DOHH2 (cell line): Measurements from ENCODE around the gene RBM17.

Experiments used
- CTCF ChIP-seq: fragments of 200-600 bp; sonication (generic); IDR thresholded peaks from one replicate; pipeline ENCODE4 v1.5.1; 2014; ENCODE audit warnings: antibody characterized with exemption, mild to moderate bottlenecking, low read depth, low read length; ENCODE audit not compliant: poor library complexity, severe bottlenecking
- EZH2phosphoT487 ChIP-seq: fragments of 200-600 bp; sonication (generic); IDR thresholded peaks from 2 replicates; pipeline ENCODE4 v1.6.1; 2017; ENCODE audit warnings: borderline replicate concordance, mild to moderate bottlenecking, antibody characterized with exemption, low read length, moderate library complexity, mixed read lengths

DNA sequence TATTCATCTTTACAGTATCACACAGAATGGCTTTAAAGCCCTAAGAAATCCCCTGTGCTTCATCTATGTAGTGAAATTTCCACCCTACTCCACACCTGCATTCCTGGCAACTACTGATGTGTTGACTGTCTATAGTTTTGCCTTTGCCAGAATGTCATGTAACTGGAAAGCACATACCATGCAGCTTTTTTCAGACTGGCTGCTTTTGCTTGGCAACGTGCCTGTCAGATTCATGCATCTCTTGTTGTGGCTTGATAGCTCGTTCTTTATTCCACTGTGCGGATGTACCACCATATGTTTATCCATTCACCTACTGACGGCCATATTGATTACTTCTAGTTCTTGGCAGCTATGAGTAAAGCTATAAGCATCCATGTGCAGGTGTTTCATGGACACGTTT is 30.6 kb downstream of the RBM17 start:
- TF ChIP-seq CTCF (no peak), EZH2phosphoT487 (no peak)
